A375 (cell line): ENCODE measurements around the gene NAA38. TPM values are rescaled to one million over a fixed set of nuclear protein-coding genes. Genes with fewer than 3 reads are reported as not detected.
A peak's percentile ranks its signal among the peaks of the same experiment; 100 is the strongest.

ENCODE experiments used
- small RNA-seq: library from RNA; depleted of rRNA; stranded (forward); fragments of <200 nt; gene quantifications from one replicate; pipeline ENCODE3, GENCODE V24; 2014
- total RNA-seq: library from RNA; depleted of rRNA; stranded (reverse); fragments of >200 nt; shearing (Covaris generic); gene quantifications from 2 replicates; pipeline ENCODE4 v1.2.3, GENCODE V29; 2014; rRNA removed

Gene NAA38
- 159 and 172 TPM in 2 replicates for total RNA-seq

GRCh38 chr17:7856811-7857712 lies at the start of gene NAA38:
Gene NAA38, minus strand, starts transcription at chr17:7857559. Its CDS starts 96 bp downstream, at chr17:7857463.

GRCh38 chr17:7888184-7888920 lies 31.0 kb upstream of the NAA38 start, which contains the start of gene CHD3:
Gene CHD3, plus strand, starts transcription at chr17:7888789. Its CDS starts 212 bp downstream, at chr17:7889001.

GRCh38 chr17:7857713-7858521 lies 558 bp upstream of the NAA38 start, which contains the start of gene CYB5D1:
Gene CYB5D1, plus strand, starts transcription at chr17:7858003. Its CDS starts 132 bp downstream, at chr17:7858135.

GRCh38 chr17:7854851-7855659 lies 2.3 kb downstream of the NAA38 start, which contains the start of gene TMEM88:
Gene TMEM88, plus strand, starts transcription at chr17:7855066. Its CDS starts 9 bp downstream, at chr17:7855075.

GRCh38 chr17:7833795-7834541 lies 23.4 kb downstream of the NAA38 start, which contains the start of gene KDM6B:
Gene KDM6B, plus strand, starts transcription at chr17:7834217. Its CDS starts 11,338 bp downstream, at chr17:7845555.

Small RNAs within 50 kb of the gene (small RNA-seq; reads per million reads assigned to genes)
- 61.9 reads per million, percentile 95 among the genes with 10 or more reads in this experiment for gene SCARNA21

Other genes with a start within 250 kb of the NAA38 start
- gene FXR2, start 242.7 kb downstream of the NAA38 start, total RNA-seq: 78.4 and 79.8 TPM in 2 replicates
- gene SAT2, start 229.7 kb downstream of the NAA38 start, total RNA-seq: 36.6 and 36.9 TPM in 2 replicates
- gene SHBG, start 227.4 kb downstream of the NAA38 start, total RNA-seq: not detected in 2 replicates
- gene ATP1B2, start 206.6 kb downstream of the NAA38 start, total RNA-seq: 0.03 and 0.08 TPM in 2 replicates
- gene TP53, start 170.1 kb downstream of the NAA38 start, total RNA-seq: 40.1 and 41.7 TPM in 2 replicates
- 10.4 and 22.0 TPM in 2 replicates for gene WRAP53, start 169.1 kb downstream of the NAA38 start, total RNA-seq
- gene EFNB3, start 152.4 kb downstream of the NAA38 start, total RNA-seq: 2.6 and 3.1 TPM in 2 replicates
- 4.2 and 8.5 TPM in 2 replicates for gene DNAH2, start 139.8 kb downstream of the NAA38 start, total RNA-seq
- 38.3 and 73.9 TPM in 2 replicates for gene KDM6B, start 23.3 kb downstream of the NAA38 start, total RNA-seq
- 1.4 TPM in 1 of 2 replicates, not detected in the other for gene TMEM88, start 2.5 kb downstream of the NAA38 start, total RNA-seq
- gene CYB5D1, start 444 bp upstream of the NAA38 start, total RNA-seq: 9.3 and 11.5 TPM in 2 replicates
- 77.9 and 83.9 TPM in 2 replicates for gene CHD3, start 31.2 kb upstream of the NAA38 start, total RNA-seq
- gene RNF227, start 58.7 kb upstream of the NAA38 start, total RNA-seq: 3.0 and 4.1 TPM in 2 replicates
- gene KCNAB3, start 72.3 kb upstream of the NAA38 start, total RNA-seq: 2.0 and 4.4 TPM in 2 replicates
- gene TRAPPC1, start 74.4 kb upstream of the NAA38 start, total RNA-seq: 38.9 and 39.0 TPM in 2 replicates
- 22.0 and 34.0 TPM in 2 replicates for gene CNTROB, start 74.6 kb upstream of the NAA38 start, total RNA-seq
- not detected in 2 replicates for gene GUCY2D, start 145.1 kb upstream of the NAA38 start, total RNA-seq
- gene ALOX15B, start 181.5 kb upstream of the NAA38 start, total RNA-seq: 0.26 and 0.32 TPM in 2 replicates
- 0.19 and 0.94 TPM in 2 replicates for gene ALOX12B, start 230.2 kb upstream of the NAA38 start, total RNA-seq